HG02970 (cell line): ENCODE data around the gene RNF126.
"Not testable (repeated sequence)": the region's sequence is repeated elsewhere in the genome, so short reads cannot be mapped to it uniquely, and the experiment has no call there.

Experiments
- ATAC-seq: cut with Tn5 transposase; IDR thresholded peaks from one replicate; pipeline ENCODE4 v1.9.1; 2021; ENCODE audit warnings: mild to moderate bottlenecking, moderate library complexity, moderate number of reproducible peaks; ENCODE audit not compliant: unreplicated experiment, low FRiP score

Gene RNF126

GRCh38 chr19:632579-633067 lies 30.4 kb downstream of the RNF126 start:
- ATAC-seq, result peak; percentile 2

- no peak for ATAC-seq
Measured at GRCh38 chr19:629961-630714, 32.9 kb downstream of the RNF126 start.

- not testable (repeated sequence) for ATAC-seq
Measured at GRCh38 chr19:629515-629914, 33.5 kb downstream of the RNF126 start.

GRCh38 chr19:628168-628567 lies 34.8 kb downstream of the RNF126 start:
- no peak for ATAC-seq

- ATAC-seq, result not testable (repeated sequence)
Measured at GRCh38 chr19:626566-626965, 36.4 kb downstream of the RNF126 start.

GRCh38 chr19:625257-625656 lies 37.8 kb downstream of the RNF126 start:
- no peak for ATAC-seq

- no peak for ATAC-seq
Measured at GRCh38 chr19:624433-625109, 38.4 kb downstream of the RNF126 start.

- ATAC-seq, result no peak
Measured at GRCh38 chr19:623974-624373, 39.0 kb downstream of the RNF126 start.

- ATAC-seq, result no peak
Measured at GRCh38 chr19:623175-623916, 39.7 kb downstream of the RNF126 start.

GRCh38 chr19:622666-623065 lies 40.3 kb downstream of the RNF126 start:
- ATAC-seq, result no peak

- no peak for ATAC-seq
Measured at GRCh38 chr19:621819-622218, 41.2 kb downstream of the RNF126 start.

- not testable (repeated sequence) for ATAC-seq
Measured at GRCh38 chr19:621191-621590, 41.8 kb downstream of the RNF126 start.

GRCh38 chr19:620166-620862 lies 42.7 kb downstream of the RNF126 start:
- no peak for ATAC-seq

GRCh38 chr19:619286-620002 lies 43.6 kb downstream of the RNF126 start:
- ATAC-seq, result no peak

GRCh38 chr19:618674-619285 lies 44.2 kb downstream of the RNF126 start:
- no peak for ATAC-seq

- no peak for ATAC-seq
Measured at GRCh38 chr19:618247-618619, 44.8 kb downstream of the RNF126 start.

- no peak for ATAC-seq
Measured at GRCh38 chr19:617551-618246, 45.3 kb downstream of the RNF126 start.

GRCh38 chr19:616747-617526 lies 46.1 kb downstream of the RNF126 start:
- no peak for ATAC-seq
